C4-2B (cell line): ENCODE results near the gene GRIN1.
"Not testable (repeated sequence)": the region's sequence is repeated elsewhere in the genome, so short reads cannot be mapped to it uniquely, and the experiment has no call there.

Experiments used
- ZFX ChIP-seq: fragments of 450-650 bp; IDR thresholded peaks from 2 replicates; pipeline ENCODE4 v1.6.1; 2017
- TF ChIP-seq, protein P1 (sequence below): fragments of 450-650 bp; conservative IDR thresholded peaks from 2 replicates; pipeline ENCODE4 v1.5.1; 2017; ENCODE audit warnings: mild to moderate bottlenecking

DNA sequence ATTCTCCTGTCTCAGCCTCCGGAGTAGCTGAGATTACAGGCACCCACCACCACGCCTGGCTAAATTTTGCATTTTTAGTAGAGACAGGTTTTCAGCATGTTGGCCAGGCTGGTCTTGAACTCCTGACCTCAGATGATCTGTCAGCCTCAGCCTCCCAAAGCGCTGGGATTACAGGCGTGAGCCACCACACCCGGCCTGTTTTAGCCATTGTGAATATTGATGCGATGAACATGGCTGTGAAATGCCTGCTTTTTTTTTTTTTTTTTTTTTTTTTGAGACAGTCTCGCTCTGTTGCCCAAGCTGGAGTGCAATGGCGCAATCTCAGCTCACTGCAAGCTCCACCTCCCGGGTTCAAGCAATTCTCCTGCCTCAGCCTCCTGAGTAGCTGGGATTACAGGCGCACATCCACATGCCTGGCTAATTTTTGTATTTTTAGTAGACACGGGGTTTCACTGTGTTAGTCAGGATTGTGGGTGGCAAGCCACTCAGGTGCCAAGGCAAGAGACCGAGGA lies 20.8 kb upstream of the GRIN1 start:
- TF ChIP-seq, protein P1, sequence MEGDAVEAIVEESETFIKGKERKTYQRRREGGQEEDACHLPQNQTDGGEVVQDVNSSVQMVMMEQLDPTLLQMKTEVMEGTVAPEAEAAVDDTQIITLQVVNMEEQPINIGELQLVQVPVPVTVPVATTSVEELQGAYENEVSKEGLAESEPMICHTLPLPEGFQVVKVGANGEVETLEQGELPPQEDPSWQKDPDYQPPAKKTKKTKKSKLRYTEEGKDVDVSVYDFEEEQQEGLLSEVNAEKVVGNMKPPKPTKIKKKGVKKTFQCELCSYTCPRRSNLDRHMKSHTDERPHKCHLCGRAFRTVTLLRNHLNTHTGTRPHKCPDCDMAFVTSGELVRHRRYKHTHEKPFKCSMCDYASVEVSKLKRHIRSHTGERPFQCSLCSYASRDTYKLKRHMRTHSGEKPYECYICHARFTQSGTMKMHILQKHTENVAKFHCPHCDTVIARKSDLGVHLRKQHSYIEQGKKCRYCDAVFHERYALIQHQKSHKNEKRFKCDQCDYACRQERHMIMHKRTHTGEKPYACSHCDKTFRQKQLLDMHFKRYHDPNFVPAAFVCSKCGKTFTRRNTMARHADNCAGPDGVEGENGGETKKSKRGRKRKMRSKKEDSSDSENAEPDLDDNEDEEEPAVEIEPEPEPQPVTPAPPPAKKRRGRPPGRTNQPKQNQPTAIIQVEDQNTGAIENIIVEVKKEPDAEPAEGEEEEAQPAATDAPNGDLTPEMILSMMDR: not testable (repeated sequence)
- TF ChIP-seq ZFX: not testable (repeated sequence)
